ENCODE results near the gene DCLRE1A. TPM values are rescaled to one million over a fixed set of nuclear protein-coding genes. Genes with fewer than 3 reads are reported as not detected.

DCLRE1A gene
- total RNA-seq: 1 to 10 TPM; 3.6 to 4.9 (median 4.5) TPM

DNA sequence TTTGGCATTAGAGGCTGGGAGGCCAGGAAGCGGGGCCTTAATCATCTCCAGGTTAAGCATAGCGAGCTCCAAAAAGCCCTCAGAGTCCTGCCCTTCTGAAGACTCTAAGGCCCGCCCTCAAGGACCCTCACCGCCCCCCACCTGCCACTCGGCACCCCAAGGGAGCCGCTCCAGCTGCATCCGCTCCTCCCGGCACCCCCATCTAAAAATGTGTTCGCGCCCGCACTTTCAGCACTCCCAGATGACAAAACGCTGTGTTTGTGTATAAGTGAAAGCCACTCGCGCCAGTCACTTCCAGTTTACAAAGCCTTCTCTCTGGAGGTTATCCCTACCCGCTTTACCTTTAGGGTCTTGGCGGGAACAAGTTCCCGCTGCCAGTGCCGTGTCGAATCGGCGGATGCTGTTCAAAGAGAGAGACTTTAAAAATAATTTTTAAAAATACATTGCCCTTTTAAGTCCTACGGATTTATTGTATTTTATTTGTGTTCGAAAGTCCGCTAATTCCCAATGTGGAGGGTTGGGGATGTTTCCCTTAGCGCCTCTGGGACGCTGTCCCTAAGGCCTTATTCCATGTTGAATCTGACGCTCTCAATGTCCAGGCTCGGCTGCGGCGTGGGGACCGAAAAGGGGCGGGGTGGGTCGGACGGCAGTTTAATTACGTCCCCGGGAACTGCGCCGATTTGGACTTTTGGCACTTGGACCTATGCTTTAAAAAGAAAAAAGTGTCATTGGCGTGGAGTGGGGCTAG, at the start of gene DCLRE1A, which contains the start of gene NHLRC2:
TSS of gene DCLRE1A (minus strand) at position 70 of the 748 bp plus-strand sequence. CDS start 900 bp downstream, outside the sequence.
TSS of gene NHLRC2 (plus strand) at position 649 of the 748 bp plus-strand sequence. CDS start 212 bp downstream, outside the sequence.
- DNase-seq (ENCODE audit: low spot score in 2 of 2): peak; percentile 67 to 77
- Histone ChIP-seq H3K27ac (peak within 1 kb of the TSS; percentile 59 to 93 (median 86)), H3K4me1 (peaks cover 0 to 67% (median 32%) of the 10 kb centered on the region in 4 donors), H3K4me3 (peak within 1 kb of the TSS; percentile 51 to 92 (median 82)), H3K9me3 (no peaks in the 10 kb centered on the region), H3K36me3 (peaks cover 0 to 13% (median 0%) of the 10 kb centered on the region in 3 donors), H3K27me3 (no peaks in the 10 kb centered on the region)
- TF ChIP-seq EP300 (IDR thresholded peaks at IDR 0.05): peak in 1 of 2 donors; percentile 41
- TF ChIP-seq CTCF (IDR thresholded peaks at IDR 0.05): no peak
- 0 to 1% methylated on average over 36 to 39 of the region's 39 CpGs for WGBS, 2 donors

GRCh38 chr10:113899952-113900598, 46.2 kb upstream of the DCLRE1A start:
- Histone ChIP-seq H3K27ac (no peak overlapping the region), H3K27me3 (no peaks in the 10 kb centered on the region), H3K9me3 (no peaks in the 10 kb centered on the region), H3K4me1 (peaks cover 0 to 4% (median 1%) of the 10 kb centered on the region in 4 donors), H3K4me3 (no peak overlapping the region), H3K36me3 (peaks cover 0 to 50% (median 4%) of the 10 kb centered on the region in 3 donors)
- no peak for DNase-seq (ENCODE audit: low spot score in 2 of 2)
- 96 to 100% methylated on average over 2 of the region's 2 CpGs for WGBS, 2 donors
- TF ChIP-seq CTCF (IDR thresholded peaks at IDR 0.05) (no peak), POLR2A (IDR thresholded peaks at IDR 0.05) (no peak), EP300 (IDR thresholded peaks at IDR 0.05) (no peak)

GRCh38 chr10:113897693-113898618, 44.1 kb upstream of the DCLRE1A start:
- Histone ChIP-seq H3K27ac (no peak overlapping the region), H3K9me3 (no peaks in the 10 kb centered on the region), H3K36me3 (peaks cover 0 to 35% (median 2%) of the 10 kb centered on the region in 3 donors), H3K4me3 (no peak overlapping the region), H3K4me1 (peaks cover 0 to 18% (median 5%) of the 10 kb centered on the region in 4 donors), H3K27me3 (no peaks in the 10 kb centered on the region)
- DNase-seq (ENCODE audit: low spot score in 2 of 2): no peak
- 81 to 82% methylated on average over 6 of the region's 6 CpGs for WGBS, 2 donors
- no peak for TF ChIP-seq POLR2A (IDR thresholded peaks at IDR 0.05)

GRCh38 chr10:113895018-113895417, 41.1 kb upstream of the DCLRE1A start:
- Histone ChIP-seq H3K36me3 (peaks cover 0 to 22% (median 2%) of the 10 kb centered on the region in 3 donors), H3K9me3 (no peaks in the 10 kb centered on the region), H3K27me3 (no peaks in the 10 kb centered on the region), H3K4me1 (peaks cover 0 to 18% (median 5%) of the 10 kb centered on the region in 4 donors), H3K27ac (no peak overlapping the region), H3K4me3 (no peak overlapping the region)
- TF ChIP-seq CTCF (IDR thresholded peaks at IDR 0.05) (no peak), EP300 (IDR thresholded peaks at IDR 0.05) (no peak), POLR2A (IDR thresholded peaks at IDR 0.05) (no peak)
- no peak for DNase-seq (ENCODE audit: low spot score in 2 of 2)

DNA sequence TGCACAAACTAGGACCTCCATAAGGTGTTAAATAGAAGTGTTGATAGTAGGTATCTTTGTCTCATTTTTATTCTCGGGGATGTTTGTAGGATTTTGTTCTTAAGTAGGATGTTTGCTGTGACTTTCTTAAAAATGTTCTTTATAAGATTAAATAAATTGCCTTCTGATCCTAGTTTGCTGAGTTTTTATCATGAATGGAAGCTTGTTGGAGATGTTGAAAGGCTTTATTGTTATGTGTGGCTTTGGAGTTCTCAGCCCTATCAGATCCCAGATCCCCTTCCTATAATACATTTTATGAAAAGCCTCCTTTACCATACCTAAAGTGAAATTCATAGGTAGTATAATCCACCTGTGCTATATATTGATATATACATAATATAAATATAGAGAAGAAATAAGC, 40.7 kb upstream of the DCLRE1A start:
- 33 to 49% methylated on average over 1 of the region's 1 CpG for WGBS, 2 donors
- Histone ChIP-seq H3K4me3 (no peak overlapping the region), H3K9me3 (no peaks in the 10 kb centered on the region), H3K4me1 (peaks cover 0 to 18% (median 5%) of the 10 kb centered on the region in 4 donors), H3K27ac (no peak overlapping the region), H3K36me3 (peaks cover 0 to 24% (median 2%) of the 10 kb centered on the region in 3 donors), H3K27me3 (no peaks in the 10 kb centered on the region)
- no peak for DNase-seq (ENCODE audit: low spot score in 2 of 2)
- TF ChIP-seq POLR2A (IDR thresholded peaks at IDR 0.05) (no peak), CTCF (IDR thresholded peaks at IDR 0.05) (no peak), EP300 (IDR thresholded peaks at IDR 0.05) (no peak)

Measured in tibial nerve (tissue), 4 donors.